Osteocyte (in vitro differentiated cells): ENCODE results near the gene DDAH2. TPM values are rescaled to one million over a fixed set of nuclear protein-coding genes. Genes with fewer than 3 reads are reported as not detected.

Experiments used
- DNase-seq: peaks from one replicate; pipeline ENCODE4 v3.0.0; 2021; ENCODE audit warnings: mixed read lengths; ENCODE audit not compliant: unreplicated experiment; ENCODE audit errors: extremely low spot score
- H3K27ac Mint-ChIP-seq: one replicate; pipeline ENCODE4 v1.8.0; 2021; ENCODE audit warnings: mild to moderate bottlenecking, mixed read lengths; ENCODE audit not compliant: unreplicated experiment
- H3K27me3 Mint-ChIP-seq: one replicate; pipeline ENCODE4 v1.8.0; 2021; ENCODE audit warnings: mixed read lengths; ENCODE audit not compliant: unreplicated experiment
- H3K36me3 Mint-ChIP-seq: one replicate; pipeline ENCODE4 v1.8.0; 2021; ENCODE audit warnings: mixed read lengths; ENCODE audit not compliant: unreplicated experiment
- H3K4me1 Mint-ChIP-seq: one replicate; pipeline ENCODE4 v1.8.0; 2021; ENCODE audit warnings: mixed read lengths; ENCODE audit not compliant: unreplicated experiment
- H3K4me3 Mint-ChIP-seq: one replicate; pipeline ENCODE4 v1.8.0; 2021; ENCODE audit warnings: mild to moderate bottlenecking, moderate library complexity, mixed read lengths; ENCODE audit not compliant: unreplicated experiment
- H3K9me3 Mint-ChIP-seq: one replicate; pipeline ENCODE4 v1.8.0; 2021; ENCODE audit warnings: mixed read lengths; ENCODE audit not compliant: unreplicated experiment
- CTCF ChIP-seq: fragments of 200-600 bp; sonication (generic); IDR thresholded peaks from 2 replicates; pipeline ENCODE4 v1.5.0; 2021; ENCODE audit warnings: antibody characterized with exemption, mild to moderate bottlenecking, moderate library complexity
- total RNA-seq: library from RNA; stranded (reverse); gene quantifications from 2 replicates; pipeline ENCODE4 v1.2.1, GENCODE V29; 2021

The DDAH2 gene
- total RNA-seq, 1 donor from 2014 or later: 96.3 TPM

GRCh38 chr6:31739639-31740396, 10.7 kb upstream of the DDAH2 start, which contains the start of gene MSH5:
TSS of gene MSH5 (plus strand) at chr6:31740005. CDS start at chr6:31740467, 462 bp downstream.
- H3K27me3 Mint-ChIP-seq: no peaks in the 10 kb centered on the region
- peak; percentile 99 for DNase-seq

GRCh38 chr6:31737991-31738979, 9.2 kb upstream of the DDAH2 start:
- no peak for DNase-seq
- Mint-ChIP-seq H3K36me3 (peaks cover 7% of the 10 kb centered on the region), H3K27ac (peak overlapping the region; percentile 96), H3K9me3 (no peaks in the 10 kb centered on the region), H3K4me1 (peaks cover 52% of the 10 kb centered on the region), H3K4me3 (peak overlapping the region; percentile 46), H3K27me3 (no peaks in the 10 kb centered on the region)
- TF ChIP-seq CTCF: peak; percentile 35

More at GRCh38 chr6:31739639-31740396, 10.7 kb upstream of the DDAH2 start, which contains the start of gene MSH5:
- Mint-ChIP-seq H3K9me3 (no peaks in the 10 kb centered on the region), H3K4me3 (peak within 1 kb of the TSS; percentile 97), H3K4me1 (peaks cover 42% of the 10 kb centered on the region), H3K36me3 (no peaks in the 10 kb centered on the region), H3K27ac (peak within 1 kb of the TSS; percentile 96)
- TF ChIP-seq CTCF: no peak

GRCh38 chr6:31737315-31737990, 8.4 kb upstream of the DDAH2 start:
- Mint-ChIP-seq H3K9me3 (no peaks in the 10 kb centered on the region), H3K27ac (peak overlapping the region; percentile 96), H3K36me3 (peaks cover 9% of the 10 kb centered on the region), H3K4me1 (peaks cover 56% of the 10 kb centered on the region), H3K4me3 (peak overlapping the region; percentile 46), H3K27me3 (no peaks in the 10 kb centered on the region)
- no peak for TF ChIP-seq CTCF
- DNase-seq: no peak

GRCh38 chr6:31736768-31737314, 7.7 kb upstream of the DDAH2 start:
- H3K4me3 Mint-ChIP-seq: peak overlapping the region; percentile 99
- TF ChIP-seq CTCF: no peak
- H3K27me3 Mint-ChIP-seq: no peaks in the 10 kb centered on the region
- H3K9me3 Mint-ChIP-seq: no peaks in the 10 kb centered on the region
- H3K27ac Mint-ChIP-seq: peak overlapping the region; percentile 96
- DNase-seq: no peak
- peaks cover 14% of the 10 kb centered on the region for H3K36me3 Mint-ChIP-seq
- H3K4me1 Mint-ChIP-seq: peaks cover 58% of the 10 kb centered on the region
